ENCODE results near the gene TBX4.
A peak's percentile ranks its signal among the peaks of the same experiment; 100 is the strongest.

The TBX4 gene

DNA sequence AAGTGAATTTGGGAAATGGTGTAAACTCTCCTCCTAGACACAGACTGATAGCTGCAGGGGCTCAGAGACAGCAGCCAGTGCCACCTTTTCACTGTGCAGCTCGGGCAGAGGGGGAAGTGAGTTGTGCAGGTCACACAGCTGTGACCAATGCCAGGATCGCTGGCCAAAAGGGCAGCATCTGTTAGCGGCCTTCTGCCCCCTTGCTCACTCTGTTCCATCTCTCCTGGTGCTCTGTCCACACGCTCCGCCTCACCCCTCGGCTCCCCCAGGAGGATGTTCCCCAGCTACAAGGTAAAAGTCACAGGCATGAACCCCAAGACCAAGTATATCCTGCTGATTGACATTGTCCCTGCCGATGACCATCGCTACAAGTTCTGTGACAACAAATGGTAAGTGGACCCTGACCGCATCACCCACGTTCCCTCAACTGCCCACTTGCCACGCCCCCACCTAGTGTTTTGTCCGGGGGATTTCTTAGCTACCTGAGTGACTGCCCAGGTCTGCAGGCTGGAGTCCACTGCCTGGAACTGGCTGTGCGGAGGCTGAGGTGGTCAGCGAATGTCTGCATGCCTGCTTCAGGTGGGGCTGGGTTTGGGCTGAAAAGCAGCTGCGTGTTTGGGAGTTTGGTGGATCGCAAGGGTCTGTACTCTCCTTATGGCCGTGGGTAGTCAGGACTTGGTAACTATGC, 13.5 kb downstream of the TBX4 start:
- no peak for DNase-seq (ENCODE audit: low read depth)

DNA sequence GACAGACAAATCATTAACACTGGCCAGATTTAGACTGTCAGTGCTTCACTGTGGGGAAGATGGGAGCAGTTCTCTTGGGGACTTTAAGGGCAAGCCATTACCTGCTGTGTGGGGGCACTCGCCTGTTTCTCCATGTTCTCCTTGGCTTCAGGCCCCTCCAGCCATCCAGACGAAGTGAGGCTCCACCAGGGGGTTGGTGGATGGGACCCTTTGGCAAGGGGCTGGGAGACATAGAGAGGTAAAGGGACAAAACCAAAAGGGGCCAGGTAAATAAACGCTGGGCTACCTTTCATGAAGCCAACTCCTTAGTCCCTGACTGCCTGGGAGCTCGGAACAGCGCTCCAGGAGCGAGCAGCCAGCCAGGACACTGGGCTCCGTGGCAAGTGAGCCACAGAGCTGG, 14.0 kb downstream of the TBX4 start:
- no peak for DNase-seq (ENCODE audit: low read depth)

DNA sequence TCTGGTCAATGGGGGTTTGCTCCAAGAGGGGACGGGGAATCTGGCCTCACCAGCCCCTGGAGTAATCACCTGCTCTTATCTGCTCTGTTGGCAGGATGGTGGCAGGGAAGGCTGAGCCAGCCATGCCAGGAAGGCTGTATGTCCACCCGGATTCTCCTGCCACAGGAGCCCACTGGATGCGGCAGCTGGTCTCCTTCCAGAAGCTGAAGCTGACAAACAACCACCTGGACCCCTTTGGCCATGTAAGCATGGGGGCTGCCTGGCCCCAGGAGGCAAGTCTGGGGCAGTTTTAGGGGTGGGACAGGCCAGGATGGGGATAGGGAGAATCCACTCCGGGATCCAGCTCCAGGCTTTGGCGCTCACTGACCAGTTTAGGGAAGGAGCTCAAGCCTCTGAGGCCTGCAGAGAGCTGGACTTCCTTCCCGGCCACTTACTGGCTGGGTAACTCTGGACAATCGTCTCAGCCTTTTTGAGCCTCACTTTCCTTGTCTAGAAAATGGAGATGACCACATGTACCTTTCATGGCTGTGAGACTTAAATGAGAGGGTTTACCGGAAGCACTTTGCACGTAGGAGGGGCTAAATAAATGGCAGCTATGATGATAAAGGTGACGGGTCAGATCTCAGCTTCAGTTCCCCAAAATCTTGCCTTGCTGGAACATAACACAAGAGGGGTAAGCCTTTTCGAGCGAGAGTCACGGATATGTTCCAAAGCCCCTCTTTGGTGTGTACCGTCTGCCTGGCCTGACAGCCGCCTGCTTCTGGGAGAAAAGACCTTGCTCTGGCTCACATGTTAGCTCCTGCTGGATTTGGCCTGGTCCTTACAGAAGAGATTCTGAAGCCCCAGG, 15.4 kb downstream of the TBX4 start:
- DNase-seq (ENCODE audit: low read depth): peak; percentile 27

DNA sequence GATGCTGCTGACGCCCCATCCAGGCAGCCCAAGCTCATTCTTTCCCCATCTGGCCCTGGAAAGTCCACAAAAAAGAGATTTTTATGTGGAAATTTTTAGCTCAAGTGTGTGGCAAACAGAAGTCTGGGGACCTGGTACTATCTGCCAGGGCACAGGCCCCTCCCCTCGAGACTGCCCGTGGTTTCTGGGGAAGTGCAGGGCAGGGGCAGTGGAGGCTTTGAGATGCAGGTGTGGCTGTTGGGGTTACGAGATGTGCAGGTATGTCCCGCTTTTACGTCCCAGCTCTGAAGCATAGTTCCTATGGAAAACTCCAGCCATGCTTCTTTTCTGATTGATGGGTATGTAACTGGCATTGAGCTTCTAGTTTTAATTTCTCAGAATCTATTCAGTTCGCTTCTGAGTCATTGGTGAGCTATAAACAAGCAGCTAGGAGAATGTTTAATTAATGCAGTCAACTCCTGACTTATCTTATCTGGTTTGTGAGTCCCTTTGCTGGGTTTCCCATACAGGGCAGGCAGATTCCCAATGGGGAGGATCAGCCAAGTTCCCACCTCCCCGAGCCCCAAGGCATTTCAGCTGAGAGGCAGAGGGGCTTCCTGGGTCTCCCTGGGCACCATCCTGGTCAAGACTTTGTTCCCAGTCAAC, 16.2 kb downstream of the TBX4 start:
- DNase-seq (ENCODE audit: low read depth): no peak

DNA sequence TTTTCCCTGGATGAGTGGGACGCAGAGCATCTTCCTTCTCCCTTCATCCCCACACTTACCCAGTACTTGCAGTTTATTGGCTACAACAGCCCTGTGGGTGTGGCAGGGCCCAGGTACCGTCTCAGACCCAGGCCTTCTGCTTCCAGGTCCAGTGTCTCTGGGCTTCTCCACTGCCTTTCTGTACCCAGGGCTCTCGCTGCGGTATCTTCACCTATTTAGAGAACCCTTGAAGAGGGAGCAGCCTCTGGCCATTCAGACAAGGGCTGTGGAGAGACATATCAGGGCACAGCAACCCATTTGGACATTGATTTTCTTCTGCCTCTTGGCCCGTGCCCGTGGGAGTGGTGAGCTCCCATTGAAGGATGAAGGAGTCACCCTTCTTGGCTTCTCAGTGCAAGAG, 17.3 kb downstream of the TBX4 start:
- DNase-seq (ENCODE audit: low read depth): no peak

DNA sequence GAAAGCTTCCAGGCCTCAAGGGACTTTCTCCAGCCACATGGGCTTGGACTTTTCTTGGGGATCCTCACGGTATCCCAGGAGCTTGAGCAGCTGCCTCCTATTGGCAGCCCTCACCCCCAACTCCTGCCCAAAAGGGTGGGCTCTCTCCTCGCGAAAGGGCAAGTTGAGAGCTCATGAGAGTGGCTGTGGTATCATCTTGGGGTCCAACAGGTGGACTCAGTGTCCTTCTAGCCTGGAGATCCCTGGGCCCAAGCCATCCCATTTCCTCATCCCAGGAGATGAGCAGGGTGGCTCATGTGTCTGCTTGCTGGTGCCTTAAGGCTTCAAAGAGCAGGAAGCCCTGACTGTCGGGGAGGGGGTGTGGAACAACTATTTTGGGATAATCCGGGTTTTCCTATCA, 17.7 kb downstream of the TBX4 start:
- DNase-seq (ENCODE audit: low read depth): no peak

DNA sequence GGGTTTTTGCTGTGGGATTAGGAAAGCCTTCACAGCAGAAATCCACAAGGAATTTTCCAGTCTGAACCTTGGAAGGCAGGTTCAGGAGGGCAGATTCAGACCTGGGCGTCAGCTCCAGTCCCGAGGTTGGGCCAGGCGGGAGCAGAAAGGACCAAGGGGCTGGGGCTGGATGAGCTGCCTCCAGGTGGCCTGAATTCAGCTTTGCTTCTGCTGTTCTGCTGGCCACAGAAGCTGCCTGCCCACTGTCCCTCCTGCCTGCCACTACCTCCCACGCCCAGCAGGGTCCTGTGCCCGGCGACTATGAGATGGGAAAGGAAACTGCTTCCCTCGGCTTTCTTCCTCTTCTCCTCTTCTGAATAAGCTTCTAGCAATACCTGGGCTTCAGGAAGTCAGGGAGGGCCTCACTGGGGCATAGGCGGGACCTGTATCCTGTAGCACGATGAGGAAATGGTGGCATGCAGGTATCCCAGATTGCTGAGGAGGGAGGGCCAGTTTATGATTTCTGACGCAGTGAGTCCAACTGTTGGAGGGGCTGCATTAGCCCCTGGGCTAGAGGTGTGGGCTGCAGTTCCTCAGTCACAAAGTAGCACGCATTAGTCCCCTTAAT, 18.4 kb downstream of the TBX4 start:
- DNase-seq (ENCODE audit: low read depth): no peak

DNA sequence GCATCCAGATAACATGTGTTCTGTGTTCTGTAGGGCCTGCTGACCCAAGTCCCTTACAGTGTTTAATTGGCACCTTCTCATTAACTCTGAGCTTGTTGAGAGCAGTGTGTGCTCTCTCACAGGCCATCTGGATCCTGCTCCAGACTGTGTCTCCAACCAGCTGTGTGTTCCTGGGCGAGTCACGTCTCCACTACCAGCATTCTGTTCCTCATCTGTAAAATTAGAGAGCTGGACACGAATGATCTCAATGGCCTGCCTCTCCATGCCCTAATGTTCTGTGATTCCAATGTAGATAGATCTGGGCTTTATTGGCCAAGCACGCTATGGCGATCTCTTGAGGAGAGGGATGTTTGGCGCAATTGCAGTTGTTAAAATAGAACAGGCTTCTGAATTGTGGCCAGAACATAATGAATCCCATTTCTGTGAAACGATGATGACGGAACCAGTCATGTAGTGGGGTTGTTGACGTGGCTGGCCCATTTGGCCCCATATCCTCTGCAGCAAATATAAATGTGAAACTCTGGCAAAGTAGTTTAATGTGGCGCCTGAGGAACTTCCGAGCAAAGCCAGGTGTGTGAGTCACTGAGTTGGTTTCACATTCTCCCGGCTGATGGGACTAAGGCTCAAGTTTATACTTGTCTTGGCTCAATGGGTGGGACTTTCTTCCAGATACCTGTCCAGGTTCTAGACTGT, 22.2 kb downstream of the TBX4 start:
- DNase-seq (ENCODE audit: low read depth): peak; percentile 81

DNA sequence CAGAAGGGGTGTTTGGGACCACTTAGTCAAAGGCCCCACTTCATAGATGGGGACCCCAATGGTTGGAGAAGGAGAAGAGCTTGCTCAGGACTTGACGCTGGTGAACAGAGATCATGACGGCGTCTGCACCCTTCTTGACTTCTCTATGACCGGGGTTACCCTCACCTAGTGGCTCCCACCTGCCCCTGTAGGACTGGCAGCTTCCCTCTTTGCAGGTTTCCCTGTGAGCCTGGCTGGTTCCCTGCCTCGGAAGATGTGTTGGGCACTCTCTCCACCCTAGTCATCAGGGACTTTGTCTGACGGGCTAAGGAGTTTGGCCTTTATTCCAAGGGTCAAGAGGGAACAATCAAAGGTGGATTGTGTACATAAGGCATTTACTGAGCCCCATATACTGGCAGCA, 22.7 kb downstream of the TBX4 start:
- DNase-seq (ENCODE audit: low read depth): no peak

DNA sequence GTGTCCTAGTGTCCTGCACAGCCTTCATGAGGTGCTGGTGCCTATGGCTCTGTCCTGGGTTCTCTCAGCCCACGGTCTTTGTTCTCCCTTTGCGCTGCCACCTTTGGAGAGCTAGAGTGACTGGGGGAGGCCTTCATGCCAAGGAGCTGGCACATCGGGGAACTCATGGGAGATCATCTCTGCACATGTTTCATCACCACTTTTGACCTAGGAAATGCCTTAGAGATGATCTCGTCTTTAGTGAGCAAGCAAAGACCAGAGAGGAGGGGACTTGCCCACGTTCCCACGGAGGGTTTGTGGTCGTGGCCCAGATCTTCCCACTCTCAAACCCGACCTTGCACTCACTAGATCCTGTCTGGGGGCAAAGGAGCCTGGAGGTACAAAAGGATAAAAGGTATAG, 23.5 kb downstream of the TBX4 start:
- DNase-seq (ENCODE audit: low read depth): peak; percentile 48

DNA sequence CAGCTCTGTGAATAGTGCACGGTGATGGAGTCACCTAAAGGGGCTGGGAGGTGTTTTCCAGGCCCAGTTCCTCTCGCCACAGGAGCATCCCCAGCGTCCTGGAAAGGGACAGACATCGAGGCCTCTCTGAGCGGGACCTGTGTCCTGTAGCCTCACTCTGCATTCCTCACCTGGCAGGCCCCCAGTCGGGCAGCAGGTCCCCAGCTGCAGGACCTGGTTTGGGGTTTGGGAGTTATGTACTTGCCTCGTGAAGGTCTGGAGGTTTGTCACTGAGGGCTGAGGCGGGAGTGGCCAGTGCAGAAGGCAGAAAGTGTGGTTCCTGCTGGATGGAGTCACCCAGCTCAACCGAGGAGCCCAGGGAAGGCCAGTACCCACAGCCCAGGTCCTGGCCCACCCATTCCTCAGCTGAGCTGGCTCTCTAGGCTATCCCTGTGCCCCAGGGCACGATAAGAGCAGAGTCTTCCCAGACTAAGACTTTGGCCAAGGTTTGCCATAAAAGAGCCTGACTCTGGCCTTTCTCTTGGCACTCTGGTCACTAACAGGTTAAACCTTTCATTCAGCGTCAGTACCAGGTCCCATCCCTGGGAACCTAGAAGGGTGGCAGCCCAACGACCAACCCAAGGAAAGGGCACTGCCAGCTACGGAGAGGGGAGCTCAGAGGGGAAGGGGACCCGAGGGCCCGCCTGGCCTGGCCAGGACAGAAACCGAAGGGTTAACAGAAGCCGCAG, 24.4 kb downstream of the TBX4 start:
- no peak for DNase-seq (ENCODE audit: low read depth)

DNA sequence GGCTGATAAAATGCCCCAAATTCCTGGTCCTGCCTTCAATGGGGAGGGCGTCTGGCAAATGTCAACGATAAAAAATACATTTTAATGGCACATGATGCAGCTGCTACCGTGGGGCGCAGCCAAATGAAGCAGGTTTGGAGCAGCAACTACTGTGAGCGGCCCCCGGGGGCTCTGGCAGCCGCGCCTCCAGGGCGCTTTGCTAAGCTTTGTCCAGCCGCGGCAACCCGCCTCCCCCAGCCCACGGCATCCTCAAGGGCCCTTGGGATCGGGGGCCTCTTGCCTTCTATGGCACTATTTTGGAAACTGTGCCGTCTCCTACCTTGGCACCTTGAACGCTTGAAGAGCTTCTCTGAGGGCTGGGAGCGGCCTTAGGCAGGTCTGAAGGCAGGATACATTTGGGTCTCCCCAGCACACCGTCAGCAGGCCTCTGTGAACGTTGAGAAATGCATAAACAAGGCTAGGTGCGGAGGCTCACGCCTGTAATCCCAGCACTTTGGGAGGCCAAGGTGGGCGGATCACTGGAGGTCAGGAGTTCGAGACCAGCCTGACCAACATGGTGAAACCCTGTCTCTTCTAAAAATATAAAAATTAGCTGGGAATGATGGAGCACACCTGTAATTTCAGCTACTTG, 25.1 kb downstream of the TBX4 start:
- no peak for DNase-seq (ENCODE audit: low read depth)

DNA sequence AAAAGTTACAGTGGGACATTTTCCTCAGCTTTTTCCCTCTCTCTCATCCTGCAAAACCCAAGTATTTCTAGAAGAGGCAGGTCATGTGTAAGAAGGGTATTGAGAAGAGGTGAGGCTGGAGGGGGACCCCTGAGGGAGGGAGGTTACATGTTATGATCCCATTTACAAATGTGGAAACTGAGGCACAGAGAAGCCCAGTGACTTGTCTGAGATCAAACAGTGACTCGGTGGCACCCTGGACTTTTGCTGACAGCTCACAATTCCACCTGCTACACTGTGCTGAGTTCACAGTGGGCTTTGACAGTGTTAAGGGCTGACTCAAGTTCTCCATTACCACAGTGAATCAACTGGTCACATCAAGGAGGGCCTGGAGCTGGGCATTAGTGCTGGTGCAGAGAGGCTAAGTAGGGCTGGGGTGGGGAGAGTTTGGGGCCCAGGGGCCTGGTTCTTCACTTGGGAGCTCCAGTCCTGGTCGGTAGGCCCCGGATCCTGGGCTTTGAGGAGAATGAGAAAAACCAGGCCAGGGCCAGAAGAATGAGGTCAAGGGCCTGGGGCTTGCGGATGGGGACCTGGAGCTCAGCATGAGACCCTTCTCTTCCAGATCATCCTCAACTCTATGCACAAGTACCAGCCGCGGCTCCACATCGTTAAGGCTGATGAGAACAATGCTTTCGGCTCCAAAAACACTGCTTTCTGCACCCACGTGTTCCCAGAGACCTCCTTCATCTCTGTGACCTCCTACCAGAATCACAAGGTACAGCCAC, 26.0 kb downstream of the TBX4 start:
- DNase-seq (ENCODE audit: low read depth): no peak

DNA sequence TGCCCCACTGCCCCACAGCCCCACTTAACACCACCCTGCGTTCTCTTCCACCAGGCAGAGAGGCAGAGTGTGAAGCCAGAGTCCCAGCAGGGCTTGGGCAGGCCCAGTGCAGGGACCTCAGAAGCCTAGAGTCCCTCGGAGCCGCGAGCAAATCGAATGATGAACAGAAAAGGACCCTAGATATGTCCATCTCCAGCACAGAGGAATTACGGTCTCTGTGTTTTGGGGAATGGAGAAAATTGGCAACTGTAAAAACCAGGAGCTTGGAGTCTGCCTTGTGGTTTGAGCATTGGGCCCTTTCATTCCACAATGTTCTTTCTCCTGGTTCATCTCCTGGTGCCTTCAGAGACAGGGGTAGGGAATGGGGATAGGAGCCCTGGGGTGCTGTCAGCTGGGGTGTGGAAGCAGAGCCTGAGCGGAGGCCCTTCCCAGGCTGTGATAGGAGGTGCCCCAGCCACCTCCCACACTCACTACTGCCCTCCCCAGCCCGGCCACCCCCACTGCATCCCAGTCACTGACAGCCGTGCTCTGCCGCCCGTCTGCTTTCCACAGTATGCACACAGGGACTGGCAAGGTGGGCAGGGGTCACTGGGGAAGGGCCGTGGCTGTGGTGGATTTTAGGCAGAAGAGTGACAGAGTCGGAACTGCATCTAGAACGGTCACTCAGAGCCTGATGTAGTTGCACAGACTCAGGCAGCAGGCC, 26.7 kb downstream of the TBX4 start:
- DNase-seq (ENCODE audit: low read depth): no peak

DNA sequence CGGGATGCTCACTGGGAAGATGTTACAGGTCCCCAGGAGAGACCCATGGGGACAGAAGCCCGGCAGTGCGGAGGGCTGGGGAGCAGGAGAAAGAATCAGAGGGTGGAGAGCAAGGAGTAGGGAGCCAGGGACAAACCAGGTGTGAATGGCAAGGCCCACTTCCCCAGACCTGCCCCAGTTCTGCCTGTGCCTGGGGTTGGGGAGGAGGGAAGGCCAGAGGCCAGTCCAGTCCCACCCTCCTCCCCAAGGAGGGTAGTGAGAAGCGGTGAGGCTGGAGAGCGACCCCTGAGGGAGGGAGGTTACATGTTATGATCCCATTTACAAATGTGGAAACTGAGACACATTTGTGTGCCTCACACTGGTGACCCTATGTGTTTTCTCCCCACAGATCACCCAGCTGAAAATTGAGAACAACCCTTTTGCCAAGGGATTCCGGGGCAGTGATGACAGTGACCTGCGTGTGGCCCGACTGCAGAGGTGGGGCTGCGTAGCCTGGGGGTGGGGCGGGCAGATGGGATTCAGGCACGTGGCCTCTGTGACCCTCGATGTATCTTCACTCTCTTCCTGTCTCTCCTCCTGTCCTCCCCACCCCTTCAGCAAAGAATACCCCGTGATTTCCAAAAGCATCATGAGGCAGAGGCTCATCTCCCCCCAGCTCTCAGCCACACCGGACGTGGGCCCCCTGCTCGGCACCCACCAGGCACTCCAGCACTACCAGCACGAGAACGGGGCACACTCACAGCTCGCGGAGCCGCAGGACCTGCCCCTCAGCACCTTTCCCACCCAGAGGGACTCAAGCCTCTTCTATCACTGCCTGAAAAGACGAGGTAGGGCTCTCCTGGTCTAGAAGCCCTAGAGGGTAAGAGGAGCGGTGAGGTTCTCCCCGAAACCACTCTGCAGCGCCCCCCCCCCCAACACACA, 27.5 kb downstream of the TBX4 start:
- no peak for DNase-seq (ENCODE audit: low read depth)

DNA sequence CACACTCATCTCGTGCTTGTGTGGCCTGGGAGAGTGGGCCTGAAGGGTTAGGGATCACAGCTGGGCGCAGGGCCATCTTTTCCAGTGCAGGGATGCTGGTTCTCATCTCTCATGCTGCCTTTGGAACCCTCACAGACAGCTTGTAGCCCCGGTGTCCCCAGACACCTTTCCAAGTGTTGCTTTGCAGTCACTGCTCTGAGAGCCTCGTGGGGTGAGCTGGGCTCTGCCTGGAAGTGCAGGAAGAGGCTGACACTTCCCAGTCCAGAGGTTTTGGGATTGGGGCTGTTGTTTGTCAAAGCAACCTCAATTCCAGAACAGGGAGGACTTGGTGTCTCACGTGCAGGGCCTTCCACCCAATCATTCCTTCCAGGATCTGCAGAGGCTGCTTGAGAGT, 28.2 kb downstream of the TBX4 start:
- no peak for DNase-seq (ENCODE audit: low read depth)

DNA sequence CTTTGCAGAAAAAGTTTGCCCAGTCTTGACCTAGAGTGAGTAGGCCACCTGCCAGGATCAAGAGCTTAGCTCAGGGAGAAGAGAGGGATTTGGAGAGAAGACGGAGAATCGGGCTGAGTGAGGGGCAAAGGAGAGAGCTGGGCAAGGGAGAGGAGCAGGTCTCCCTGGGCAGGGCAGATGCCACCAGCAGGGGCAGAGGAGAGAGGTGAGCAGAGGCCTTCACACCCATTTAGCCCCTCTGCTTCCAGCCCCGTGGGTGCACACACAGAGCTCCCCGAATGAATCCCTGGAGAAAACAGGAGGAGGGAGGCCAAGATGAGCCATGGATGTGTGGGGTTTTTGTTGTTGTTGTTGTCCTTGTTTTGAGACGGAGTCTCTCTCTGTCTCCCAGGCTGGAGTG, 29.2 kb downstream of the TBX4 start:
- no peak for DNase-seq (ENCODE audit: low read depth)

DNA sequence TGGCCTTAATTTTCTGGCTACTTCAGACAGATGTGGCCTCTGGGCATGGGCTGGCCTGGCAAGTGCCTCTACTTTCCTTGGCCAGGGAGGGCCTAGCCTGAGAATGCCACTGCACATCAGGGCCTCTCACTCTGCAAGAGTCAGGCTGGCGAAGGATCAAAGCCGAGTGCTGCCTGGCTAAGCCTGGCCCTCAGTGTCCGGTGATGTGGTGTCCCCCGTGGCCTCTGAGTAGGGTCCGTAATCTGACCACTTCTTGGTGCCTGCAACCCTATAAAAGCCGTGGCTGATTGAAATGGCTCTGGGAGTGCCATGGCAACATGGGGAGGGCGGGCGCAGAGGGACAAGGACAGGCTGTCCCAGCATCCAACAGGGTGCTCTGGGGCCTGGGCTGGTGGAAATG, 30.2 kb downstream of the TBX4 start:
- DNase-seq (ENCODE audit: low read depth): no peak

DNA sequence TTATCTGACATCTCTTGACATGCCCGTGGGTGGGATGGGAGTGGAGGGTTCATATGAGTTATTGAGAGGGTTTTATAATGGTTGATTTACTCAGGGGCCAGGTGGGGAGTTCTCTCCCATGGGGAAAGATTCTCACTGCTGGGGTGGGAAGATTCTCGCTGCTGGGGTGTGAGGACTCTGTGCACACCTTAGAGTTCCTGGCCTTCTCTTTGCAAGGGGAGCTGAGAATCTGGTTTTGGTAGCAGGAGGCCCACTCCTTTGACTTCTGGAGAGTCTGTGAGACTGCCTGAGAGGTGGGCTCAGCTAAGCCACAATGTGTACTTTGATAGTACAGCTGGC, 31.5 kb downstream of the TBX4 start:
- DNase-seq (ENCODE audit: low read depth): no peak
